ENCODE results near the gene POGLUT3. TPM values are rescaled to one million over a fixed set of nuclear protein-coding genes. Genes with fewer than 3 reads are reported as not detected.
A peak's percentile ranks its signal among the peaks of the same experiment; 100 is the strongest.

POGLUT3 gene
- total RNA-seq, 1 donor from 2014 or later: 11.9 TPM

DNA sequence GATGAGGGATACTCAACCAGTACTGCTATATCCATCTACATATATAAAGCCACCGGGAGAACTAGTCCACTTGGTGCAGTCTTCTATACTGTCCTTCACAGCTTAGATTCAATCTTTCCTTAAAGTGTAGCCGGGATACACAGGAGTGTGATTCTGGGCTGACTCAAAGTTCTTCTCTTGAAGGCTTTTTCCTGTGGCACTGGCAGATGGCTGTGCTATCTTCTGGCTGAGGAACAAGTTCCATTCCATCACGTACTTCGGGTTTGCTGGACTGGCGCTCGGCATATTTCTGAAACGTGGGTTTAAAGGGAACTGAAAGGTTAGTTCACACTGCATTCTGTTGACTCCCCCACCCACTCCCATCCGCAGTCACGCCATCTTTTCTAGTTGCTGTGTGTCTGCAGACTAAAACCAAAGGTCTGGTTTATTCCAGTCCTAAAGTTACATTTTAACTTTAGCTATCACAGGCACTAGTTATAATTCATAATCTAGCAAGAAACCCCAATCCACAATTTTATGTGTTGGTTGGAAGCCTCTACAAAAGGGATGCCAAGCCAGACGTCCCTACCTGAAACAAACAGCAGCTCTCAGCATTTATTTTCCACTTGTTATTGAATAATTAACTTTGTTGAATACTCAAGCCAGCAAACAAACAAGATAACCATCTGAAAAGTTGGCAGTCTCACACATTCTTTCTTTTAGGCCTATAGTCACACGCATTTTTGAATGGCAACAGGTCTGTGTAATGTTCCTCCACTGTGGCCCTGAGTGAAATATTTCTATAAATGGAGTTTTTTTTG lies 23.3 kb downstream of the POGLUT3 start:
- Histone ChIP-seq H3K9me3 (replicated peaks) (no peaks in the 10 kb centered on the region), H3K27ac (replicated peaks) (peak overlapping the region; percentile 69), H3K4me3 (no peak overlapping the region), H3K36me3 (peaks cover 56% of the 10 kb centered on the region), H3K27me3 (ENCODE audit: low read depth) (no peaks in the 10 kb centered on the region), H3K4me1 (peaks cover 23% of the 10 kb centered on the region)
- no peak for DNase-seq
- intact Hi-C loops (cut with micrococcal nuclease): no loop called here
- TF ChIP-seq, protein P1, sequence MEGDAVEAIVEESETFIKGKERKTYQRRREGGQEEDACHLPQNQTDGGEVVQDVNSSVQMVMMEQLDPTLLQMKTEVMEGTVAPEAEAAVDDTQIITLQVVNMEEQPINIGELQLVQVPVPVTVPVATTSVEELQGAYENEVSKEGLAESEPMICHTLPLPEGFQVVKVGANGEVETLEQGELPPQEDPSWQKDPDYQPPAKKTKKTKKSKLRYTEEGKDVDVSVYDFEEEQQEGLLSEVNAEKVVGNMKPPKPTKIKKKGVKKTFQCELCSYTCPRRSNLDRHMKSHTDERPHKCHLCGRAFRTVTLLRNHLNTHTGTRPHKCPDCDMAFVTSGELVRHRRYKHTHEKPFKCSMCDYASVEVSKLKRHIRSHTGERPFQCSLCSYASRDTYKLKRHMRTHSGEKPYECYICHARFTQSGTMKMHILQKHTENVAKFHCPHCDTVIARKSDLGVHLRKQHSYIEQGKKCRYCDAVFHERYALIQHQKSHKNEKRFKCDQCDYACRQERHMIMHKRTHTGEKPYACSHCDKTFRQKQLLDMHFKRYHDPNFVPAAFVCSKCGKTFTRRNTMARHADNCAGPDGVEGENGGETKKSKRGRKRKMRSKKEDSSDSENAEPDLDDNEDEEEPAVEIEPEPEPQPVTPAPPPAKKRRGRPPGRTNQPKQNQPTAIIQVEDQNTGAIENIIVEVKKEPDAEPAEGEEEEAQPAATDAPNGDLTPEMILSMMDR (IDR thresholded peaks at IDR 0.05; ENCODE audit: borderline replicate concordance): no peak

DNA sequence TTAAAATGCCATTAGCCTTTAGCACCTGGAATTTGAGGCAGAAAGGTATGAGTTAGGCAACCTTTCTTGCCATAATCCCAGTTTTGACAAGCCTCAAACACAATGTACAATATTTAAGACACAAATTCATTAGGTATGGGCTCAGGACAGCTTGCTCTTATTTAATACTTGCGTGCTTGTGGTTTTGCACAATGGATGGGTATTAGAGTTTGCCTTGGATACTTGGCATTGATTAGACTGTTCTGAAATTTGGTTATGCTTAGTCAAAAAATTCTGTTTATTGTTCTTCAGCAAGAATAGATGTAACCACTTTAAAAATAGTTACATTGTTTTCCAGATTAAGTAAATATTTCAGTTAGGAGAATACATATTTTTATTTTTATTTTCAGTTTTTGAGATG lies 25.5 kb downstream of the POGLUT3 start:
- no peak for DNase-seq
- Histone ChIP-seq H3K27me3 (ENCODE audit: low read depth) (no peaks in the 10 kb centered on the region), H3K4me3 (no peak overlapping the region), H3K4me1 (peaks cover 30% of the 10 kb centered on the region), H3K36me3 (peaks cover 36% of the 10 kb centered on the region), H3K27ac (replicated peaks) (peak overlapping the region; percentile 69), H3K9me3 (replicated peaks) (no peaks in the 10 kb centered on the region)
- intact Hi-C loops (cut with micrococcal nuclease): no loop called here
- TF ChIP-seq, protein P1 (IDR thresholded peaks at IDR 0.05; ENCODE audit: borderline replicate concordance): no peak

DNA sequence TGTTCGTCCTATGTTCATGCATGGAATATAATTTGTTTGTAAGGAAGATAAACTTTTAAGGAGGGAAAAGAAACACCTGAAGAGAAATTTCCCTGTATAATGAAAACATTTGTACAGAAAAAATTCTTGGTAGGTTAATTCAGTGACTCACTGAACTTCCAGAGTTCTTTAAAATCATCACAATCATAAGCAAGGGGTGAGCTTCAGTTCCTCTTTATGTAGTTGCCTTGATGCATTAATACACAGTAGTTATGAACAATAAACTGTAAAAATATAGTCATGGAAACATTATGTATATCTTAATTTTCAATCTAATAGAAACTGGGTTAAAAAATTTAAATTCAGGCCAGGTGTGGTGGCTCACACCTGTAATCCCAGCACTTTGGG lies 29.7 kb downstream of the POGLUT3 start:
- Histone ChIP-seq H3K36me3 (no peaks in the 10 kb centered on the region), H3K27me3 (ENCODE audit: low read depth) (no peaks in the 10 kb centered on the region), H3K27ac (replicated peaks) (peak overlapping the region; percentile 99), H3K4me1 (peaks cover 23% of the 10 kb centered on the region), H3K4me3 (no peak overlapping the region), H3K9me3 (replicated peaks) (no peaks in the 10 kb centered on the region)
- no peak for DNase-seq
- intact Hi-C loops (cut with micrococcal nuclease): no loop called here
- TF ChIP-seq, protein P1 (IDR thresholded peaks at IDR 0.05; ENCODE audit: borderline replicate concordance): no peak

DNA sequence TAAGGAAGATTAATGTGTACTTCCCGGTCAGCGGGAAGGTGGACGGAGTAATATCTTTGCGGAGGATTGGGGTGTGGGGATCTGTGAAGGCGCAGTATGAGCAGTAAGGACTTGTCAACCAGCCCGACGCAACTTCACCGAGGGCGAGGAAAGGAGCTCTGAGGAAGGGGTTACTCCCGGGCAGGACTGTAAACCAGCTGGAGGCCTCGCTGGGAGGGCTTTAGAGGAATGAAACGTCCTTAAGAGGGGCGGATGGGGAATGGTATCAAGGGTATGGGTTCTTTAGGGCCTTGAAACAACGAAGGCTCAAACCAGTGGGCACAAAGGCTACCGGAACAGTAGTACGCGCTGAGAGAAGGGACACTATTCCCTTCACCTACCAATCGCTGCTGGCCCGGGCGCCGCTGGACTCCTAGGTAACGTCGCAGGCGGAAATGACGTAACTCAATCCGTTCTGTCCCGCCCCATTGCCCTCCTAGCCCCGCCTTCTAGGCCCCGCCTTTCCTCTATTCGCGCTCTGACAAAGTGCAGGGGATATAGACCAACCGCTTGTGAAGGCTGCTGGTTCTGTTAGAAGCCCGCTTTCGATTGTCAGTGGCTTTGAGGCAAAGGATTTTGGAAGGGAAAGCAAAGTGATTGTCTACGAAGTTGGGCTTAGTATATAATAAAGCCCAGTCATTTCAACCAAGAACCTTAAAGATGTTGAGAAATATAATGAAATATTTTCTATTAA lies 30.9 kb downstream of the POGLUT3 start, which contains the start of gene C11orf65:
Gene C11orf65, minus strand, starts transcription at position 439 of the 733 bp plus-strand sequence. CDS start 5,970 bp downstream, outside the sequence.
- H3K4me1 ChIP-seq: peaks cover 18% of the 10 kb centered on the region
- intact Hi-C loops (cut with micrococcal nuclease): no loop called here
- TF ChIP-seq, protein P1 (IDR thresholded peaks at IDR 0.05; ENCODE audit: borderline replicate concordance): no peak
- DNase-seq: peak; percentile 95
- no peaks in the 10 kb centered on the region for H3K9me3 ChIP-seq (replicated peaks)
- H3K4me3 ChIP-seq: peak within 1 kb of the TSS; percentile 81
- H3K36me3 ChIP-seq: no peaks in the 10 kb centered on the region
- no peaks in the 10 kb centered on the region for H3K27me3 ChIP-seq (ENCODE audit: low read depth)
- peak within 1 kb of the TSS; percentile 99 for H3K27ac ChIP-seq (replicated peaks)

DNA sequence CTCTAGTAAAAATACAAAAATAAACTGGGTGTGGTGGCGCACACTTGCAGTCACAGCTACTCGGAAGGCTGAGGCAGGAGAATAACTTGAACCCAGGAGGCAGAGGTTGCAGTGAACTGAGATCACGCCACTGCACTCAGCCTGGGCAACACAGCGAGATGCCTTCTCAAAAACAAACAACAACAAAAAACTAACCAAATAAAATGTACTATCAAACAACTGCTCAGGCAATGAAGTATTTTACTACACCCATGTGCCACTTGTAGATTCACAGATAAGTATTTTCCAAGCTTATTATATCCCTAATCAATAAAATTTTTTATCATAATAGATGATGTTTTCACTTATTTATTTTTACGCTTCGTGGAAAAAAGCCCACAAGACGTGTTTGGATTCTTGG lies 31.8 kb downstream of the POGLUT3 start:
- no peaks in the 10 kb centered on the region for H3K9me3 ChIP-seq (replicated peaks)
- DNase-seq: no peak
- H3K27ac ChIP-seq (replicated peaks): peak overlapping the region; percentile 99
- H3K36me3 ChIP-seq: no peaks in the 10 kb centered on the region
- peak overlapping the region; percentile 81 for H3K4me3 ChIP-seq
- TF ChIP-seq, protein P1 (IDR thresholded peaks at IDR 0.05; ENCODE audit: borderline replicate concordance): no peak
- H3K27me3 ChIP-seq (ENCODE audit: low read depth): no peaks in the 10 kb centered on the region
- intact Hi-C loops (cut with micrococcal nuclease): no loop called here
- H3K4me1 ChIP-seq: peaks cover 18% of the 10 kb centered on the region
